ENCODE data around the gene ITGA2.

DNA sequence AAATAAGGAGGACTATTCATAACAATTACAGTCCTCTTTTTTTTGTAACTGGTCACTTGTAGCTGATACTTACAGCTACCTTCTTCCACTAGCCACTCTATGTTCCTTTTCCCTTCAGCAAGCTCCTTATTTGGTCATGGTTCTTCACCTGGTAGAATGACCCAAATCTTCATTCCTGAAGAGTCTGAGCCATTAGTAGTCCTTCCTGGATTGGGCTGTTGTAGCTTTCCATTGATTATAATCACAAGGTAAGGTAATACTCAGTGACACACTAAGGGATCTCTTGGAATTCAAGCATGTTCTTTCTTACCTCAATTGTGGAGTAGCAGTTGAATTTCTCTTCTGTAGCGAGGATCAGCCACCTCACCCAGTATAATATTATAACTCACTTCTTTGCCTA lies 25.5 kb upstream of the ITGA2 start:
- TF ChIP-seq, protein P1, sequence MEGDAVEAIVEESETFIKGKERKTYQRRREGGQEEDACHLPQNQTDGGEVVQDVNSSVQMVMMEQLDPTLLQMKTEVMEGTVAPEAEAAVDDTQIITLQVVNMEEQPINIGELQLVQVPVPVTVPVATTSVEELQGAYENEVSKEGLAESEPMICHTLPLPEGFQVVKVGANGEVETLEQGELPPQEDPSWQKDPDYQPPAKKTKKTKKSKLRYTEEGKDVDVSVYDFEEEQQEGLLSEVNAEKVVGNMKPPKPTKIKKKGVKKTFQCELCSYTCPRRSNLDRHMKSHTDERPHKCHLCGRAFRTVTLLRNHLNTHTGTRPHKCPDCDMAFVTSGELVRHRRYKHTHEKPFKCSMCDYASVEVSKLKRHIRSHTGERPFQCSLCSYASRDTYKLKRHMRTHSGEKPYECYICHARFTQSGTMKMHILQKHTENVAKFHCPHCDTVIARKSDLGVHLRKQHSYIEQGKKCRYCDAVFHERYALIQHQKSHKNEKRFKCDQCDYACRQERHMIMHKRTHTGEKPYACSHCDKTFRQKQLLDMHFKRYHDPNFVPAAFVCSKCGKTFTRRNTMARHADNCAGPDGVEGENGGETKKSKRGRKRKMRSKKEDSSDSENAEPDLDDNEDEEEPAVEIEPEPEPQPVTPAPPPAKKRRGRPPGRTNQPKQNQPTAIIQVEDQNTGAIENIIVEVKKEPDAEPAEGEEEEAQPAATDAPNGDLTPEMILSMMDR (IDR thresholded peaks at IDR 0.05 in 4 of 5, conservative IDR thresholded peaks at IDR 0.05 in 1 of 5) = no peak
- TF ChIP-seq POLR2A (IDR thresholded peaks at IDR 0.05) = no peak
